PFSK-1 (cell line): Measurements from ENCODE around the gene KRT6C.

Experiments used
- POLR2AphosphoS5 ChIP-seq: IDR thresholded peaks from 2 replicates; pipeline ENCODE4 v1.6.1; 2012; ENCODE audit warnings: low read depth, mild to moderate bottlenecking, control low read depth, low read length, moderate library complexity
- TAF1 ChIP-seq: IDR thresholded peaks from 2 replicates; pipeline ENCODE4 v1.6.1; 2012; ENCODE audit warnings: low read length, control low read depth, borderline replicate concordance; ENCODE audit not compliant: insufficient read depth
- TF ChIP-seq, protein P1 (sequence below), 2 experiments: IDR thresholded peaks; 2 replicates each; pipeline versions ENCODE4 v1.6.1 to v1.8.0; 2011 to 2012; ENCODE audit warnings: low read depth in 2 of 2, low read length in 2 of 2, control low read depth in 1 of 2, inconsistent platforms in 1 of 2, mild to moderate bottlenecking in 1 of 2, moderate library complexity in 1 of 2; ENCODE audit not compliant: insufficient read depth in 1 of 2

DNA sequence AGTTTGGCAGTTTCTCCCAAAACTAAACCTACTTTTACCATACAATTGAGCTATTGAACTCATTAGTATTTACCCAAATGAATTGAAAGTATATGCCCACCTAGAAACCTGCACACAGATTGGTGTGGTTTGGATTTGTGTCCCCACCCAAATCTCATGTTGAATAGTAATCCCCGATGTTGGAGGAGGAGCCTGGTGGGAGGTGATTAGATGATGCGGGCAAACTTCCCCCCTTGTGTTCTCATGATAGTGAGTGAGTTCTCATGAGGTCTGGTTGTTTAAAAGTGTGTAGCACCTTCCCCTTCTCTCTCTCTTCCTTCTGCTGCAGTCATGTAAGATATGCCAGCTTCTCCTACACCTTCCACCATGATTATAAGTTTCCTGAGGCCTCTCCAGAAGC, 4.0 kb upstream of the KRT6C start:
- no peak for TF ChIP-seq POLR2AphosphoS5
- TF ChIP-seq, protein P1, sequence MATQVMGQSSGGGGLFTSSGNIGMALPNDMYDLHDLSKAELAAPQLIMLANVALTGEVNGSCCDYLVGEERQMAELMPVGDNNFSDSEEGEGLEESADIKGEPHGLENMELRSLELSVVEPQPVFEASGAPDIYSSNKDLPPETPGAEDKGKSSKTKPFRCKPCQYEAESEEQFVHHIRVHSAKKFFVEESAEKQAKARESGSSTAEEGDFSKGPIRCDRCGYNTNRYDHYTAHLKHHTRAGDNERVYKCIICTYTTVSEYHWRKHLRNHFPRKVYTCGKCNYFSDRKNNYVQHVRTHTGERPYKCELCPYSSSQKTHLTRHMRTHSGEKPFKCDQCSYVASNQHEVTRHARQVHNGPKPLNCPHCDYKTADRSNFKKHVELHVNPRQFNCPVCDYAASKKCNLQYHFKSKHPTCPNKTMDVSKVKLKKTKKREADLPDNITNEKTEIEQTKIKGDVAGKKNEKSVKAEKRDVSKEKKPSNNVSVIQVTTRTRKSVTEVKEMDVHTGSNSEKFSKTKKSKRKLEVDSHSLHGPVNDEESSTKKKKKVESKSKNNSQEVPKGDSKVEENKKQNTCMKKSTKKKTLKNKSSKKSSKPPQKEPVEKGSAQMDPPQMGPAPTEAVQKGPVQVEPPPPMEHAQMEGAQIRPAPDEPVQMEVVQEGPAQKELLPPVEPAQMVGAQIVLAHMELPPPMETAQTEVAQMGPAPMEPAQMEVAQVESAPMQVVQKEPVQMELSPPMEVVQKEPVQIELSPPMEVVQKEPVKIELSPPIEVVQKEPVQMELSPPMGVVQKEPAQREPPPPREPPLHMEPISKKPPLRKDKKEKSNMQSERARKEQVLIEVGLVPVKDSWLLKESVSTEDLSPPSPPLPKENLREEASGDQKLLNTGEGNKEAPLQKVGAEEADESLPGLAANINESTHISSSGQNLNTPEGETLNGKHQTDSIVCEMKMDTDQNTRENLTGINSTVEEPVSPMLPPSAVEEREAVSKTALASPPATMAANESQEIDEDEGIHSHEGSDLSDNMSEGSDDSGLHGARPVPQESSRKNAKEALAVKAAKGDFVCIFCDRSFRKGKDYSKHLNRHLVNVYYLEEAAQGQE (IDR thresholded peaks at IDR 0.05; ENCODE audit: insufficient read depth in 1 of 2, low read depth in 2 of 2, low read length in 2 of 2) = no peak
- no peak for TF ChIP-seq TAF1
